CD4-positive, alpha-beta T cell treated with Interleukin-21 for 1 hour (primary cell): ENCODE results near the gene PHETA1.

ENCODE experiments used
- DNase-seq: peaks from one replicate; pipeline ENCODE4 v3.0.0-alpha.2; 2020

Gene PHETA1

GRCh38 chr12:111319600-111320257 is 49.2 kb downstream of the PHETA1 start:
- DNase-seq: no peak

DNA sequence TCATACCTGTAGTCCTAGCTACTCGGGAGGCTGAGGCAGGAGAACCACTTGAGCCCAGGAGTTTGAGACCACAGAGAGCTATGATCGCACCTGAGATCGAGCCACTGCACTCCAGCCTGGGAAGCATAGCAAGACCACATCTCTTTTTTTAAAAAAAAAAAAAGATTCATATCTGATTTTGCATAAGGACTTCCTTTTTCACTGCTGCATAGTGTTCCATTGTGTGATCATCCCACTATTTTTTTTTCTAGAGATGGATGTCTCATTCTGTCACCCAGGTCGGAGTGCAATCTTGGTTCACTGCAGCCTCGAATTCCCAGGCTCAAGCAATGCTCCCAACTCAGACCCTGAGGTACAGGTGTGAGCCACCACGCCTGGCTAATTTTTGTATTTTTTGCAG is 50.4 kb downstream of the PHETA1 start:
- DNase-seq: no peak

DNA sequence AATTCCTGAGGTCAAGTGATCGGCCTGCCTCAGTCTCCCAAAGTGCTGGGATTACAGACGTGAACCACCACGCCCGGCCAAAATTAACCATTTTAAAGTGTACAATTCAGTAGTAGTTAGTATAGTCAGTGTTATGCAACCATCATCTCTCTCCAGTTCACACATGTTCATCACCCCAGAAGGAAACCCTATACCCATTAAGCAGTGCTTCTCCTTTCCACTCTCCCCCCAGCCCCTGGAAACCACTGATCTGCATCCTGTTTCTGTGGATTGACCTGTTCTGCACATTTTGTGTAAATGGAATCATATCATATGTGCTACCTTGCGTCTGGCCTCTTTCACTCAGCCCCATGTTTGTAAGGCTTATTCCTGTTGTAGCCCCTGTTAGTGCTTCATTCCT is 52.2 kb downstream of the PHETA1 start:
- no peak for DNase-seq

GRCh38 chr12:111314953-111315539 is 53.8 kb downstream of the PHETA1 start:
- no peak for DNase-seq

DNA sequence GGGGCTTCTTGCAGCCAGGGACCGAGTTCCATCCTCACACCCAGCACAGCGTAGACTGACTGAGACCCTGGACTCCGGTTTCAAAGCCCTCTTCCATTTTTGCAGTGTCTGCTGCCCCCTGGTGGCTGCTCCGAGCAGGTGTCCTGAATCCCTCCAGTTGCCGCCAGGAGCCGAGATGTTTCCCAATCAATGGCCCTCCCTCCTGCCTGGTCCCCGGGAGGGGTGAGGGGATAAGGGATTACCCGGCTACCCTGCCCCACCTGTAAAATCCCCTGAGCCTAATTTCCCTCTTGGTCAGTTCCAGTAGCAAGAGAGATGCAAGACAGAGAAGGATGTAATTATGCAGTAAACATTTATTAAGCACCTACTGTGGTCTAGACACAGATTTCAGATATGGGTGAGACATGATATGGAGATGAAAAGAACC is 55.0 kb downstream of the PHETA1 start:
- peak; percentile 63 for DNase-seq

DNA sequence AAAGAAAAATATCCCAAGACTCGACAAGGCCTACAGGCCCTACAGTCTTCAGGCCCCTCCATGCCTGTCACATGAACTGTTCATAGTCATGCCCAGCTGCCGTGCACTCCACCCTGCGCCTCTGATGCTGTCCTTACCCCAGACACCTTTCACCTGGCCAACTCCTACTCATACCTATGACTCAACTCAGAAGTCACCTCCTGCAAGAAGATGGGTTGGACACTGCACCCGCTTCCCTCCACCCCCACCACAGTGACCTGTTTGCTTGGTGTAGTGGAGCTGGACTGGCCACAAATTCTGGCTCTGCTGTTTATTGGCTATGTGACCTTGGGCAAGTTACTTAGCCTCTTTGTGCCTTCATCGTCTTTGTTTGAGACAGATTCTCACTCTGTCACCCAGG is 56.2 kb downstream of the PHETA1 start:
- no peak for DNase-seq

DNA sequence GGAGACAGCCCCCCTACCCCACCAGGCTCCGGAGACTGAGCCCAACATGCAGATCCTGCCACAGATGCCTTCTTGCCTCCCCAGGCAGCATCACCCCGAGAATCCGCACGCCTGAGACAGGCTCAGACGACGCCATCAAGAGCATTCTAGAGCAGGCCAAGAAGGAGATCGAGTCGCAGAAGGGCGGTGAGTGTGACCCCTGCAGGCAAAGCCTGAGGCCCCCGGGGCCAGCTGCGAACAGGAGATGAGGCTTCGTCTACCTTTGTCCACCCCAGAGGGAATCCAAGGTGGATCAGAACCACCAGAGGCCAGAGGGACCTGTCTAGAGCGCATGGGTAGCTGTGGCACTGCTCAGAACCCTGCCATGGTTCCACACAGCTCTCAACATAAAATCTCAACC is 56.9 kb downstream of the PHETA1 start:
- DNase-seq: no peak

GRCh38 chr12:111311011-111311410 is 57.9 kb downstream of the PHETA1 start:
- DNase-seq: no peak
